HEK293 (cell line): ENCODE results near the gene CD44.

Source experiments
- AEBP2 ChIP-seq: fragments of 450-650 bp; formaldehyde crosslinking; IDR thresholded peaks from 2 replicates; pipeline ENCODE4 v1.5.1; 2016; ENCODE audit warnings: missing biosample characterization, missing genetic modification characterization, borderline replicate concordance
- CTCF ChIP-seq: fragments of 450-650 bp; formaldehyde crosslinking; IDR thresholded peaks from 2 replicates; pipeline ENCODE4 v1.5.1; 2016; ENCODE audit warnings: missing biosample characterization, missing genetic modification characterization
- HOXD13 ChIP-seq: sonication (generic); formaldehyde crosslinking; IDR thresholded peaks from 2 replicates; pipeline ENCODE4 v1.8.0; 2022; ENCODE audit warnings: missing genetic modification reagents, borderline replicate concordance
- IKZF3 ChIP-seq: fragments of 450-650 bp; IDR thresholded peaks from 2 replicates; pipeline ENCODE4 v1.5.0; 2018; ENCODE audit warnings: missing biosample characterization, mild to moderate bottlenecking, missing genetic modification characterization, moderate library complexity
- PRDM10 ChIP-seq: fragments of 450-650 bp; formaldehyde crosslinking; IDR thresholded peaks from 2 replicates; pipeline ENCODE4 v1.5.1; 2016; ENCODE audit warnings: missing biosample characterization, missing genetic modification characterization
- ZBTB49 ChIP-seq: fragments of 450-650 bp; formaldehyde crosslinking; IDR thresholded peaks from 2 replicates; pipeline ENCODE4 v1.5.1; 2016; ENCODE audit warnings: missing biosample characterization, missing genetic modification characterization, low read depth
- ZEB2 ChIP-seq: fragments of 450-650 bp; formaldehyde crosslinking; IDR thresholded peaks from 2 replicates; pipeline ENCODE4 v1.5.1; 2016; ENCODE audit warnings: missing biosample characterization, missing genetic modification characterization
- ZNF24 ChIP-seq: fragments of 450-650 bp; formaldehyde crosslinking; IDR thresholded peaks from 2 replicates; pipeline ENCODE4 v1.5.1; 2016; ENCODE audit warnings: missing biosample characterization, missing genetic modification characterization
- ZNF311 ChIP-seq: fragments of 450-650 bp; formaldehyde crosslinking; IDR thresholded peaks from 2 replicates; pipeline ENCODE4 v1.5.1; 2017; ENCODE audit warnings: missing biosample characterization, missing genetic modification characterization, borderline replicate concordance

- TF ChIP-seq CTCF (tag by site-specific recombination) (no peak), ZNF24 (no peak), ZEB2 (tag by site-specific recombination) (no peak), AEBP2 (tag by site-specific recombination) (no peak), HOXD13 (CRISPR knock-in tag) (no peak), ZBTB49 (tag by site-specific recombination) (no peak), PRDM10 (tag by site-specific recombination) (no peak), ZNF311 (tag by site-specific recombination) (no peak), IKZF3 (no peak)
These were observed 397 bp upstream of the CD44 start for GRCh38 chr11:35138606-35138942.
